A673 (cell line): ENCODE results near the gene STX11.

Source experiments
- EZH2 ChIP-seq: fragments of 200-600 bp; sonication (generic); IDR thresholded peaks from 2 replicates; pipeline ENCODE4 v1.6.1; 2017; ENCODE audit warnings: borderline replicate concordance, low read depth, mild to moderate bottlenecking, mixed read lengths, antibody characterized with exemption, low read length; ENCODE audit not compliant: poor library complexity, severe bottlenecking
- TF ChIP-seq, protein P1 (sequence below): fragments of 300-800, 200-600 bp; sonication (generic); conservative IDR thresholded peaks from 2 replicates; pipeline ENCODE4 v1.5.1; 2017; ENCODE audit warnings: low read depth, mild to moderate bottlenecking, antibody characterized with exemption, low read length, moderate library complexity, mixed read lengths

DNA sequence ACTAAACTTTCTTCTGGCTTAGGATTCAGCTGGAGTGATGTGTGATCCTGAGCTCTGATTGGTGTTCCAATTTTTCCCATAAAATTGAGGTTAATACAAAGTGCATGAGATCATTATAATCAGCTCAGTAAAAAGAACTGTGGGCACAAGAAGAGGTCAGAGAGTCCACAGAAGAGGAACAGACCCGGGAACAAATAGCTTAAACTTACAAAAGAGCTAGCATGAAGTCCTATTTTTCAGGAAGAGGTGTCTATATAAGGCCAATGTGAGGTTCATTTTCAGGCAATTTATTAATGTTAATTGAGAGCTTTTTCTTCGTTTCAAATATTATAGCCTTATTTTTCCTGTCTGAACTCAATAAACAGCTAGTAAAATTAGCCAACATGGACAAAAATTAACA is 26.9 kb upstream of the STX11 start:
- TF ChIP-seq, protein P1, sequence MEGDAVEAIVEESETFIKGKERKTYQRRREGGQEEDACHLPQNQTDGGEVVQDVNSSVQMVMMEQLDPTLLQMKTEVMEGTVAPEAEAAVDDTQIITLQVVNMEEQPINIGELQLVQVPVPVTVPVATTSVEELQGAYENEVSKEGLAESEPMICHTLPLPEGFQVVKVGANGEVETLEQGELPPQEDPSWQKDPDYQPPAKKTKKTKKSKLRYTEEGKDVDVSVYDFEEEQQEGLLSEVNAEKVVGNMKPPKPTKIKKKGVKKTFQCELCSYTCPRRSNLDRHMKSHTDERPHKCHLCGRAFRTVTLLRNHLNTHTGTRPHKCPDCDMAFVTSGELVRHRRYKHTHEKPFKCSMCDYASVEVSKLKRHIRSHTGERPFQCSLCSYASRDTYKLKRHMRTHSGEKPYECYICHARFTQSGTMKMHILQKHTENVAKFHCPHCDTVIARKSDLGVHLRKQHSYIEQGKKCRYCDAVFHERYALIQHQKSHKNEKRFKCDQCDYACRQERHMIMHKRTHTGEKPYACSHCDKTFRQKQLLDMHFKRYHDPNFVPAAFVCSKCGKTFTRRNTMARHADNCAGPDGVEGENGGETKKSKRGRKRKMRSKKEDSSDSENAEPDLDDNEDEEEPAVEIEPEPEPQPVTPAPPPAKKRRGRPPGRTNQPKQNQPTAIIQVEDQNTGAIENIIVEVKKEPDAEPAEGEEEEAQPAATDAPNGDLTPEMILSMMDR: no peak
- no peak for TF ChIP-seq EZH2
